GM18498 (cell line): ENCODE measurements around the gene MGAT3.

Experiments used
- ATAC-seq: cut with Tn5 transposase; IDR thresholded peaks from one replicate; pipeline ENCODE4 v1.9.1; 2021; ENCODE audit warnings: mild to moderate bottlenecking, moderate library complexity; ENCODE audit not compliant: unreplicated experiment

The MGAT3 gene

GRCh38 chr22:39448205-39449054, 8.4 kb upstream of the MGAT3 start:
- no peak for ATAC-seq

GRCh38 chr22:39449708-39450107, 7.1 kb upstream of the MGAT3 start:
- ATAC-seq = no peak

- no peak for ATAC-seq
Measured at GRCh38 chr22:39450258-39450955, 6.4 kb upstream of the MGAT3 start.

- ATAC-seq = no peak
Measured at GRCh38 chr22:39452740-39453040, 4.1 kb upstream of the MGAT3 start.

- ATAC-seq = no peak
Measured at GRCh38 chr22:39453765-39454378, 2.9 kb upstream of the MGAT3 start.

GRCh38 chr22:39454385-39454871, 2.4 kb upstream of the MGAT3 start:
- ATAC-seq = no peak

GRCh38 chr22:39457198-39457555, 365 bp downstream of the MGAT3 start:
- no peak for ATAC-seq

GRCh38 chr22:39457556-39458443, 988 bp downstream of the MGAT3 start:
- no peak for ATAC-seq

- no peak for ATAC-seq
Measured at GRCh38 chr22:39458444-39459083, 1.8 kb downstream of the MGAT3 start.

GRCh38 chr22:39459681-39460080, 2.9 kb downstream of the MGAT3 start:
- no peak for ATAC-seq

GRCh38 chr22:39462443-39463221, 5.8 kb downstream of the MGAT3 start:
- no peak for ATAC-seq

- ATAC-seq = no peak
Measured at GRCh38 chr22:39463277-39463676, 6.5 kb downstream of the MGAT3 start.

GRCh38 chr22:39463931-39464390, 7.1 kb downstream of the MGAT3 start:
- ATAC-seq = no peak

GRCh38 chr22:39466228-39467006, 9.6 kb downstream of the MGAT3 start:
- no peak for ATAC-seq

GRCh38 chr22:39467390-39467895, 10.6 kb downstream of the MGAT3 start:
- ATAC-seq = no peak

GRCh38 chr22:39468487-39469325, 11.9 kb downstream of the MGAT3 start:
- ATAC-seq = no peak

- ATAC-seq = no peak
Measured at GRCh38 chr22:39469326-39469680, 12.5 kb downstream of the MGAT3 start.
